SK-N-MC (cell line): ENCODE data around the gene ASTN2.

Source experiments
- EZH2 ChIP-seq: fragments of 200-600 bp; sonication (generic); IDR thresholded peaks from one replicate; pipeline ENCODE4 v1.6.1; 2017; ENCODE audit warnings: antibody characterized with exemption
- POLR2AphosphoS5 ChIP-seq: IDR thresholded peaks from 2 replicates; pipeline ENCODE4 v1.6.1; 2012; ENCODE audit warnings: mild to moderate bottlenecking, low read depth, low read length, borderline replicate concordance

DNA sequence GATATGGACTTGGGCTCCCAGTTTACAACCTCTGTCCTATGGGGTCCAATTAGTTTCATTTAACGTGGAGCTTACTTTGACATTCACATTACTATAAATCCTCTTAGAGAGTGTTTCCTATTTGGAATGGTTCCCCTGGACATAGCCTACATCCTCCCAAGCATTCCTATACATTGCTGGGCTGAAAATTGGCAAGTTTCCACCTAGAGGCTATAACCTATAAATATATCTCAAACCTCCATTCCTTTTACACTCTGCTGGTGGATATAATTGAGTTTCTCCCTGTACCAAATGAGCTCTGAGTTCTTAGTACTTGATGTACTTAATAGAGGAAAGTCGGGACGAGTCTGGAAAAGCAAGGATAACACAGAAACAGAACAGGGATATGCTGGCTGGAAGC, 172.8 kb downstream of the ASTN2 start:
- TF ChIP-seq EZH2 (no peak), POLR2AphosphoS5 (no peak)
